Caco-2 (cell line): Measurements from ENCODE around the gene ST3GAL3. TPM values are rescaled to one million over a fixed set of nuclear protein-coding genes. Genes with fewer than 3 reads are reported as not detected.

Source experiments
- BruUV-seq: library from RNA; stranded (reverse); fragments of 400-500 nt; replicated peaks from 2 replicates; lab custom pipeline; 2021; lab: Mats Ljungman, UMichigan
- CTCF ChIA-PET: fragments of 300-600 bp; sonication (Branson Sonifier 250); formaldehyde crosslinking; loops from one replicate; lab custom pipeline; 2022; ENCODE audit warnings: antibody characterized with exemption; lab: Charles Lee
- POLR2A ChIA-PET: fragments of 300-600 bp; sonication (Branson Sonifier 250); formaldehyde crosslinking; loops from one replicate; lab custom pipeline; 2022; ENCODE audit warnings: antibody characterized with exemption; lab: Charles Lee
- DNase-seq, 2 experiments: peaks; one replicate each; pipeline versions ENCODE4 v3.0.0 to v3.0.0-alpha.2; 2020 to 2022
- H3K27me3 ChIP-seq: replicated peaks from 2 replicates; pipeline ENCODE4 v1.6.0; 2011; ENCODE audit warnings: low read length; ENCODE audit not compliant: control insufficient read depth, insufficient read depth
- H3K36me3 ChIP-seq: 2 replicates; pipeline ENCODE4 v1.5.1; 2011; ENCODE audit warnings: low read length; ENCODE audit not compliant: control insufficient read depth, insufficient read depth
- H3K4me1 ChIP-seq: fragments of 250-450 bp; sonication (Bioruptor Pico); 2 replicates; pipeline ENCODE4 v1.5.1; 2020; ENCODE audit warnings: mild to moderate bottlenecking
- H3K4me3 ChIP-seq: 2 replicates; pipeline ENCODE4 v1.5.1; 2011; ENCODE audit warnings: low read depth, mild to moderate bottlenecking, control low read depth, low read length
- H3K9me3 ChIP-seq: fragments of 250-450 bp; sonication (Bioruptor Pico); 2 replicates; pipeline ENCODE4 v1.5.1; 2020; ENCODE audit warnings: mild to moderate bottlenecking, moderate library complexity
- H3K27ac Mint-ChIP-seq: one replicate; pipeline ENCODE4 v1.8.0; 2022; ENCODE audit warnings: mixed read lengths; ENCODE audit not compliant: unreplicated experiment
- H3K27me3 Mint-ChIP-seq: one replicate; pipeline ENCODE4 v1.8.0; 2022; ENCODE audit warnings: mixed read lengths; ENCODE audit not compliant: insufficient read depth, unreplicated experiment
- H3K36me3 Mint-ChIP-seq: one replicate; pipeline ENCODE4 v1.8.0; 2022; ENCODE audit warnings: mild to moderate bottlenecking, mixed read lengths; ENCODE audit not compliant: insufficient read depth, unreplicated experiment
- H3K4me1 Mint-ChIP-seq: one replicate; pipeline ENCODE4 v1.8.0; 2022; ENCODE audit warnings: low read depth, mixed read lengths; ENCODE audit not compliant: unreplicated experiment
- H3K4me3 Mint-ChIP-seq: one replicate; pipeline ENCODE4 v1.8.0; 2022; ENCODE audit warnings: mild to moderate bottlenecking, moderate library complexity, mixed read lengths; ENCODE audit not compliant: unreplicated experiment
- H3K9me3 Mint-ChIP-seq: one replicate; pipeline ENCODE4 v1.8.0; 2022; ENCODE audit warnings: mixed read lengths; ENCODE audit not compliant: unreplicated experiment
- CTCF ChIP-seq, 2 experiments: fragments of 200-600 bp in 1 of 2; IDR thresholded peaks; 1 replicate in 1 of 2; 2 replicates in 1 of 2; pipeline versions ENCODE4 v1.5.1 to v1.8.0; 2011 to 2022; ENCODE audit warnings: antibody characterized with exemption in 1 of 2, control low read depth in 1 of 2, inconsistent platforms in 1 of 2, low read depth in 1 of 2, low read length in 1 of 2, mild to moderate bottlenecking in 1 of 2, moderate library complexity in 1 of 2; ENCODE audit not compliant: insufficient read depth in 1 of 2, severe bottlenecking in 1 of 2, unreplicated experiment in 1 of 2
- intact Hi-C: fragments of 100-400 bp; cut with micrococcal nuclease; formaldehyde crosslinking; loops from one replicate; pipeline ENCODE4 v1.10.0; 2022; ENCODE audit not compliant: unreplicated experiment
- microRNA-seq: library from miRNA; unstranded; fragments of <30 nt; microRNA quantifications from one replicate; pipeline ENCODE4 v1.2.0, GENCODE V29; 2022
- total RNA-seq: library from RNA; stranded (reverse); gene quantifications from 2 replicates; pipeline ENCODE4 v1.2.3, GENCODE V29; 2022

The ST3GAL3 gene
- total RNA-seq, 1 experiment from 2014 or later: 5.6 TPM

- H3K4me1 Mint-ChIP-seq: peaks cover 24% of the 10 kb centered on the region
- Histone ChIP-seq H3K27me3 (no peaks in the 10 kb centered on the region), H3K4me1 (peaks cover 21% of the 10 kb centered on the region), H3K4me3 (peak overlapping the region; percentile 80), H3K9me3 (no peaks in the 10 kb centered on the region), H3K36me3 (peaks cover 3% of the 10 kb centered on the region)
- BruUV-seq: no TSS peak
- TF ChIP-seq CTCF (IDR thresholded peaks at IDR 0.05; ENCODE audit: insufficient read depth in 1 of 2, low read depth in 1 of 2, low read length in 1 of 2, severe bottlenecking in 1 of 2, unreplicated experiment in 1 of 2): no peak
- H3K4me3 Mint-ChIP-seq: peak overlapping the region; percentile 75
- H3K27ac Mint-ChIP-seq: peak overlapping the region; percentile 52
- no peak for DNase-seq
- POLR2A ChIA-PET: no interaction called here
- peaks cover 28% of the 10 kb centered on the region for H3K36me3 Mint-ChIP-seq
- no peaks in the 10 kb centered on the region for H3K27me3 Mint-ChIP-seq
- CTCF ChIA-PET: no interaction called here
- intact Hi-C loops: no loop called here
- H3K9me3 Mint-ChIP-seq: no peaks in the 10 kb centered on the region
Measured at GRCh38 chr1:43980255-43981134, 273.2 kb downstream of the ST3GAL3 start.

Small RNA genes within 50 kb of the gene (microRNA-seq; reads per million reads assigned to microRNA genes)
- not detected for gene MIR6079

Other genes with a start within 250 kb of the ST3GAL3 start
- 158 TPM in 2 replicates for gene PTPRF, start 176.7 kb upstream of the ST3GAL3 start, total RNA-seq
- gene KDM4A, start 57.4 kb upstream of the ST3GAL3 start, total RNA-seq: 37.7 and 45.8 TPM in 2 replicates
- gene ARTN, start 226.3 kb downstream of the ST3GAL3 start, total RNA-seq: 0.26 TPM in 1 of 2 replicates, not detected in the other
- gene IPO13, start 239.4 kb downstream of the ST3GAL3 start, total RNA-seq: 14.1 and 15.9 TPM in 2 replicates